Lung (tissue), 13 donors: ENCODE data around the gene ADAMTS2. TPM values are rescaled to one million over a fixed set of nuclear protein-coding genes. Genes with fewer than 3 reads are reported as not detected.

Experiments
- ATAC-seq: fragments of 200-7000 bp; cut with Tn5 transposase; one replicate; pipeline ENCODE4 v1.9.1; 2020; ENCODE audit warnings: moderate number of reproducible peaks; ENCODE audit not compliant: insufficient read depth, low FRiP score
- DNase-seq, 3 donors: peaks; one replicate each; pipeline ENCODE4 v3.0.0-alpha.2; 2013 to 2017
- H3K27ac ChIP-seq, 2 donors: one replicate each; pipeline ENCODE4 v1.5.1; 2013; ENCODE audit warnings: mild to moderate bottlenecking in 2 of 2, moderate library complexity in 2 of 2, control low read depth in 1 of 2, inconsistent platforms in 1 of 2, low read depth in 1 of 2, low read length in 1 of 2
- H3K27me3 ChIP-seq, 3 donors: one replicate each; pipeline ENCODE4 v1.5.1; 2013; ENCODE audit warnings: low read length in 2 of 3; ENCODE audit not compliant: control insufficient read depth in 3 of 3, insufficient read depth in 3 of 3
- H3K36me3 ChIP-seq, 4 donors: one replicate each; pipeline ENCODE4 v1.5.1; 2013; ENCODE audit warnings: low read length in 4 of 4, mild to moderate bottlenecking in 1 of 4, moderate library complexity in 1 of 4; ENCODE audit not compliant: control insufficient read depth in 4 of 4, insufficient read depth in 4 of 4
- H3K4me1 ChIP-seq, 5 donors: one replicate each; pipeline ENCODE4 v1.5.1; 2013; ENCODE audit warnings: low read length in 5 of 5, mild to moderate bottlenecking in 2 of 5, moderate library complexity in 1 of 5; ENCODE audit not compliant: control insufficient read depth in 5 of 5, insufficient read depth in 5 of 5
- H3K4me3 ChIP-seq: one replicate; pipeline ENCODE4 v1.5.1; 2013; ENCODE audit warnings: mild to moderate bottlenecking, control low read depth, moderate library complexity
- H3K9ac ChIP-seq, 2 donors: one replicate each; pipeline ENCODE4 v1.5.1; 2013; ENCODE audit warnings: low read length in 2 of 2, control low read depth in 1 of 2; ENCODE audit not compliant: insufficient read depth in 1 of 2
- H3K9me3 ChIP-seq, 4 donors: one replicate each; pipeline ENCODE4 v1.5.1; 2013; ENCODE audit warnings: low read length in 3 of 4, mild to moderate bottlenecking in 1 of 4, moderate library complexity in 1 of 4; ENCODE audit not compliant: control insufficient read depth in 4 of 4, insufficient read depth in 3 of 4
- CTCF ChIP-seq: IDR thresholded peaks from 2 replicates; pipeline ENCODE4 v1.5.1; 2012; ENCODE audit warnings: mild to moderate bottlenecking; ENCODE audit errors: control extremely low read depth, extremely low read depth
- WGBS, 2 donors: extraction: QIAGEN DNeasy Blood & Tissue Kit; methylation state at CpG; one replicate each; pipeline ENCODE4 v1.1.7; 2013; 5-methylcytosine and 5-hydroxymethylcytosine counted together
- polyA plus RNA-seq, 2 donors: library from polyadenylated mRNA; stranded (reverse); fragments of 200-250 nt; gene quantifications; one replicate each; pipeline ENCODE4 v1.2.1, GENCODE V29; 2013
- small RNA-seq: library from RNA; depleted of rRNA; stranded (forward); fragments of <200 nt; gene quantifications from one replicate; pipeline ENCODE3, GENCODE V24; 2014; ENCODE audit warnings: low replicate concordance
- total RNA-seq, 2 donors: library from RNA; depleted of rRNA in 1 of 2; stranded (reverse); fragments of >200 nt in 1 of 2; gene quantifications; one replicate each; pipeline ENCODE4 v1.2.1, GENCODE V29; 2014 to 2021
- donor health status: control.
- donor health status: control.
- donor health status: Bipolar disorder and iron deficiency.
- donor health status: healthy.
- donor health status: DM: yes; HTN: yes; CAD: no.

ADAMTS2 gene
- total and polyA plus RNA-seq, 4 donors, result 9.3 to 45.5 (median 28.7) TPM

GRCh38 chr5:179065703-179066102, 279.6 kb downstream of the ADAMTS2 start:
- no peak overlapping the region for H3K9ac ChIP-seq
- H3K4me3 ChIP-seq, result no peak overlapping the region
- no peaks in the 10 kb centered on the region for H3K27me3 ChIP-seq
- H3K27ac ChIP-seq, result no peak overlapping the region
- H3K36me3 ChIP-seq, result peaks cover 6 to 66% (median 30%) of the 10 kb centered on the region in 4 donors
- WGBS, 2 donors, result 97% methylated on average over 6 of the region's 6 CpGs
- ATAC-seq (no peak), DNase-seq (no peak)
- peaks cover 2 to 37% (median 26%) of the 10 kb centered on the region in 4 donors for H3K9me3 ChIP-seq
- peaks cover 0 to 8% (median 7%) of the 10 kb centered on the region in 5 donors for H3K4me1 ChIP-seq
- no peak for TF ChIP-seq CTCF

GRCh38 chr5:179061025-179061424, 284.2 kb downstream of the ADAMTS2 start:
- Histone ChIP-seq H3K9ac (peak overlapping the region; percentile 50 to 56), H3K9me3 (peaks cover 0 to 15% (median 8%) of the 10 kb centered on the region in 4 donors), H3K4me1 (peaks cover 0 to 8% (median 7%) of the 10 kb centered on the region in 5 donors), H3K27me3 (no peaks in the 10 kb centered on the region), H3K36me3 (peaks cover 2 to 37% (median 15%) of the 10 kb centered on the region in 4 donors), H3K27ac (no peak overlapping the region), H3K4me3 (peak overlapping the region; percentile 87)
- 82 to 87% methylated on average over 19 of the region's 19 CpGs for WGBS, 2 donors
- no peak for DNase-seq
- no peak for ATAC-seq
- TF ChIP-seq CTCF, result no peak

Small RNA genes within 50 kb of the gene (small RNA-seq; reads per million reads assigned to genes)
- gene AC109479.2, result not detected

Other genes starting within 250 kb of the ADAMTS2 start
- 10 to 100 TPM; 54.1 to 58.6 TPM for gene RUFY1, start 205.1 kb upstream of the ADAMTS2 start, total RNA-seq
- gene RUFY1, start 205.1 kb upstream of the ADAMTS2 start, polyA plus RNA-seq, result 10 to 100 TPM; 37.3 to 47.9 TPM